Peyer's patch (tissue), 4 donors: ENCODE measurements around the gene CTNNA2. TPM values are rescaled to one million over a fixed set of nuclear protein-coding genes. Genes with fewer than 3 reads are reported as not detected.
A peak's percentile ranks its signal among the peaks of the same experiment; 100 is the strongest.

Experiments used
- DNase-seq, 3 donors: peaks; one replicate each; pipeline ENCODE4 v3.0.0-alpha.2; 2017 to 2019
- H3K27ac ChIP-seq, 4 donors: fragments of 200-600 bp; sonication (generic); one replicate each; pipeline ENCODE4 v1.5.1; 2016 to 2019
- H3K27me3 ChIP-seq, 2 donors: fragments of 200-600 bp; sonication (generic); one replicate each; pipeline ENCODE4 v1.5.1; 2019
- H3K36me3 ChIP-seq, 3 donors: fragments of 200-600 bp; sonication (generic); one replicate each; pipeline ENCODE4 v1.5.1; 2016 to 2019
- H3K4me1 ChIP-seq, 4 donors: fragments of 200-600 bp; sonication (generic); one replicate each; pipeline ENCODE4 v1.5.1; 2016 to 2019
- H3K4me3 ChIP-seq, 4 donors: fragments of 200-600 bp; sonication (generic); 1 replicate in 3 of 4; 2 replicates in 1 of 4; pipeline ENCODE4 v1.5.1; 2016 to 2019; ENCODE audit warnings: mild to moderate bottlenecking in 1 of 4
- H3K9me3 ChIP-seq, 4 donors: fragments of 200-600 bp; sonication (generic); one replicate each; pipeline ENCODE4 v1.5.1; 2016 to 2019; ENCODE audit warnings: mild to moderate bottlenecking in 1 of 4
- CTCF ChIP-seq, 6 experiments: fragments of 450-650 bp in 4 of 6; fragments of 200-600 bp in 2 of 6; sonication (generic) in 1 of 6; IDR thresholded peaks; one replicate each; pipeline ENCODE4 v1.5.1; 2017 to 2019; ENCODE audit warnings: antibody characterized with exemption in 6 of 6, mild to moderate bottlenecking in 3 of 6, moderate library complexity in 1 of 6
- POLR2A ChIP-seq, 2 donors: fragments of 450-650 bp; IDR thresholded peaks; one replicate each; pipeline ENCODE4 v1.5.1; 2017; ENCODE audit warnings: antibody characterized with exemption in 2 of 2, mild to moderate bottlenecking in 2 of 2, moderate library complexity in 2 of 2
- total RNA-seq, 4 donors: library from RNA; depleted of rRNA; stranded (reverse); fragments of >200 nt; gene quantifications; one replicate each; pipeline ENCODE4 v1.1.0, GENCODE V29; 2016

The CTNNA2 gene
- total RNA-seq, 4 donors from 2014 or later, result 0.67 to 5.3 (median 0.88) TPM; not detected in 1

- Histone ChIP-seq H3K9me3 (no peaks in the 10 kb centered on the region), H3K4me3 (no peak overlapping the region), H3K27ac (no peak overlapping the region), H3K36me3 (no peaks in the 10 kb centered on the region), H3K27me3 (no peaks in the 10 kb centered on the region), H3K4me1 (peaks cover 0 to 5% (median 0%) of the 10 kb centered on the region in 4 donors)
- no peak for DNase-seq
- TF ChIP-seq CTCF (IDR thresholded peaks at IDR 0.05) (no peak), POLR2A (IDR thresholded peaks at IDR 0.05) (no peak)
Measured at GRCh38 chr2:79960035-79960434, 447.2 kb downstream of the CTNNA2 start.

GRCh38 chr2:79960519-79960918, 447.7 kb downstream of the CTNNA2 start:
- TF ChIP-seq CTCF (IDR thresholded peaks at IDR 0.05), result no peak
- no peak for TF ChIP-seq POLR2A (IDR thresholded peaks at IDR 0.05)
- Histone ChIP-seq H3K36me3 (no peaks in the 10 kb centered on the region), H3K27ac (no peak overlapping the region), H3K4me1 (peaks cover 0 to 5% (median 0%) of the 10 kb centered on the region in 4 donors), H3K27me3 (no peaks in the 10 kb centered on the region), H3K4me3 (no peak overlapping the region), H3K9me3 (no peaks in the 10 kb centered on the region)
- DNase-seq, result peak in 1 of 3 donors; percentile 50

DNA sequence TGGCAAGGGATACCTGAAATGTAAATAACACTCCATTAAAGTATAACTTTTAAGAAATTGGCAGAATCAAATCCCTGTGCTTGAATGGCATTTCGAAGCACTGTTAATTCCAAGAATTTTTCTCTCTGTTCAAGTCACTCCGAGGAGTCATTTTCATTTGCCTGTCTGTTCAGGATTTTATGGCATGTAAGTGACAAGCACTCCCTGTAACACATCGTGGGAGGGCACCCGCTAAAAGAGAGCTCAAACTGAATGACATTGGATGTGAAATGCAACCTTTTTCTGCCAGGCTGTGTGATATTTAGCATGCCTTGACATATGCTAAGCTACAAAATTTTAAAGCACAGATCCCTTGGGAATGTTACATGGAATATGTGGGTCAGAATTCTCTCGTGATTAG, 452.1 kb downstream of the CTNNA2 start:
- Histone ChIP-seq H3K9me3 (no peaks in the 10 kb centered on the region), H3K27ac (no peak overlapping the region), H3K36me3 (no peaks in the 10 kb centered on the region), H3K4me1 (peaks cover 0 to 5% (median 0%) of the 10 kb centered on the region in 4 donors), H3K4me3 (no peak overlapping the region), H3K27me3 (no peaks in the 10 kb centered on the region)
- no peak for DNase-seq
- TF ChIP-seq POLR2A (IDR thresholded peaks at IDR 0.05) (no peak), CTCF (IDR thresholded peaks at IDR 0.05) (no peak)

- Histone ChIP-seq H3K27me3 (no peaks in the 10 kb centered on the region), H3K36me3 (no peaks in the 10 kb centered on the region), H3K4me1 (peaks cover 0 to under 1% (median 0%) of the 10 kb centered on the region in 4 donors), H3K4me3 (no peak overlapping the region), H3K9me3 (no peaks in the 10 kb centered on the region), H3K27ac (no peak overlapping the region)
- no peak for DNase-seq
- no peak for TF ChIP-seq CTCF (IDR thresholded peaks at IDR 0.05)
- TF ChIP-seq POLR2A (IDR thresholded peaks at IDR 0.05), result no peak
Measured at GRCh38 chr2:79966369-79966768, 453.5 kb downstream of the CTNNA2 start.

DNA sequence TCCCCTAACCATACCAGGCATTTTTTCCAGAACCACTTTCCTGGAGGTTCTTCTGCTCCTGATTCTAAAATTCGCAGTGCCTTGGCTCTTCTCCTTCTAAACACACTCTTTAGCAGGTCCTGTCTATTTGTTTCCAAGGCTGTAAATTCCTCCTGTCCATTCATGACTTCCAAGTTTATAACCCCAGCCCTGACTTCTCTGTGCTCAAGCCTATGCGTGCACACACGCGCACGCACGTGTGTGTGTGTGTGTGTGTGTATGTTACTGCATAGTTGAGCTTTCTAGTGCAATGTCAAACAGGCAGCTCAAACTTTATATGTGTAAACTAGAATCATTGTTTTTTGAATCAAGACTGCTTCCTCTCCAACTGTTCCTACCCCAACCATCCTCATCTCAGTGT, 454.0 kb downstream of the CTNNA2 start:
- H3K27me3 ChIP-seq, result no peaks in the 10 kb centered on the region
- no peak overlapping the region for H3K27ac ChIP-seq
- no peak overlapping the region for H3K4me3 ChIP-seq
- H3K36me3 ChIP-seq, result no peaks in the 10 kb centered on the region
- TF ChIP-seq CTCF (IDR thresholded peaks at IDR 0.05) (no peak), POLR2A (IDR thresholded peaks at IDR 0.05) (no peak)
- H3K4me1 ChIP-seq, result no peaks in the 10 kb centered on the region
- no peak for DNase-seq
- H3K9me3 ChIP-seq, result no peaks in the 10 kb centered on the region

GRCh38 chr2:79971807-79972206, 459.0 kb downstream of the CTNNA2 start:
- Histone ChIP-seq H3K27me3 (no peaks in the 10 kb centered on the region), H3K9me3 (no peaks in the 10 kb centered on the region), H3K27ac (no peak overlapping the region), H3K4me1 (no peaks in the 10 kb centered on the region), H3K4me3 (no peak overlapping the region), H3K36me3 (no peaks in the 10 kb centered on the region)
- no peak for DNase-seq
- no peak for TF ChIP-seq CTCF (IDR thresholded peaks at IDR 0.05)
- no peak for TF ChIP-seq POLR2A (IDR thresholded peaks at IDR 0.05)
